Uterus (tissue), 4 donors: ENCODE data around the gene ST3GAL5. TPM values are rescaled to one million over a fixed set of nuclear protein-coding genes. Genes with fewer than 3 reads are reported as not detected.

ENCODE experiments used
- DNase-seq, 2 donors: peaks; one replicate each; pipeline ENCODE4 v3.0.0-alpha.2; 2019 to 2020
- H3K27ac ChIP-seq, 2 donors: fragments of 200-600 bp; sonication (generic); 1 replicate in 1 of 2; 2 replicates in 1 of 2; pipeline ENCODE4 v1.5.1; 2016 to 2018
- H3K27me3 ChIP-seq, 2 donors: fragments of 200-600 bp; sonication (generic); one replicate each; pipeline ENCODE4 v1.5.1; 2018 to 2019; ENCODE audit warnings: control low read depth in 1 of 2
- H3K36me3 ChIP-seq, 2 donors: fragments of 200-600 bp; sonication (generic); one replicate each; pipeline ENCODE4 v1.5.1; 2019; ENCODE audit warnings: control low read depth in 1 of 2
- H3K4me1 ChIP-seq, 2 donors: fragments of 200-600 bp; sonication (generic); one replicate each; pipeline ENCODE4 v1.5.1; 2018 to 2019; ENCODE audit warnings: control low read depth in 1 of 2
- H3K4me3 ChIP-seq, 2 donors: fragments of 200-600 bp; sonication (generic); 1 replicate in 1 of 2; 2 replicates in 1 of 2; pipeline ENCODE4 v1.5.1; 2018 to 2019; ENCODE audit warnings: mild to moderate bottlenecking in 1 of 2
- H3K9me3 ChIP-seq, 2 donors: fragments of 200-600 bp; sonication (generic); one replicate each; pipeline ENCODE4 v1.5.1; 2019; ENCODE audit warnings: control low read depth in 1 of 2
- CTCF ChIP-seq, 4 experiments: fragments of 200-600 bp in 2 of 4; fragments of 450-650 bp in 2 of 4; sonication (generic) in 2 of 4; IDR thresholded peaks; one replicate each; pipeline ENCODE4 v1.5.1; 2016 to 2019; ENCODE audit warnings: antibody characterized with exemption in 4 of 4, mild to moderate bottlenecking in 2 of 4, moderate library complexity in 1 of 4
- POLR2A ChIP-seq, 2 donors: fragments of 450-650 bp; IDR thresholded peaks; one replicate each; pipeline ENCODE4 v1.6.1; 2016; ENCODE audit warnings: antibody characterized with exemption in 2 of 2, mild to moderate bottlenecking in 1 of 2, moderate library complexity in 1 of 2
- intact Hi-C: fragments of 100-400 bp; cut with DNase I; formaldehyde crosslinking; loops from one replicate; pipeline ENCODE4 v1.15.1; 2023; ENCODE audit warnings: low total_unique reads
- total RNA-seq, 4 donors: library from RNA; depleted of rRNA in 3 of 4; stranded (reverse); fragments of >200 nt in 3 of 4; gene quantifications; one replicate each; pipeline versions ENCODE4 v1.1.0 to v1.2.4, GENCODE V29; 2014 to 2023
- donor health status: DM: yes; HTN: yes; CAD: no.

The ST3GAL5 gene
- total RNA-seq, 4 donors from 2014 or later = 12.3 to 52.9 (median 32.9) TPM

- Histone ChIP-seq H3K4me3 (no peak overlapping the region), H3K36me3 (no peaks in the 10 kb centered on the region), H3K27ac (no peak overlapping the region), H3K27me3 (no peaks in the 10 kb centered on the region), H3K4me1 (no peaks in the 10 kb centered on the region), H3K9me3 (no peaks in the 10 kb centered on the region)
- TF ChIP-seq CTCF (IDR thresholded peaks at IDR 0.05) (no peak), POLR2A (IDR thresholded peaks at IDR 0.05) (no peak)
- DNase-seq = peak in 1 of 2 donors; percentile 3
- intact Hi-C loops = no loop called here
Measured at GRCh38 chr2:85806358-85807118, 82.3 kb downstream of the ST3GAL5 start.

GRCh38 chr2:85804583-85804982, 84.2 kb downstream of the ST3GAL5 start:
- no peaks in the 10 kb centered on the region for H3K9me3 ChIP-seq
- H3K27me3 ChIP-seq = no peaks in the 10 kb centered on the region
- H3K4me1 ChIP-seq = no peaks in the 10 kb centered on the region
- no peak overlapping the region for H3K27ac ChIP-seq
- intact Hi-C loops = no loop called here
- H3K36me3 ChIP-seq = no peaks in the 10 kb centered on the region
- DNase-seq = peak in 1 of 2 donors; percentile 12
- no peak overlapping the region for H3K4me3 ChIP-seq
- TF ChIP-seq CTCF (IDR thresholded peaks at IDR 0.05) = peak; percentile 36 to 53 (median 40)
- no peak for TF ChIP-seq POLR2A (IDR thresholded peaks at IDR 0.05)

- no peaks in the 10 kb centered on the region for H3K9me3 ChIP-seq
- no peak overlapping the region for H3K4me3 ChIP-seq
- no peaks in the 10 kb centered on the region for H3K4me1 ChIP-seq
- H3K27me3 ChIP-seq = no peaks in the 10 kb centered on the region
- no peak for TF ChIP-seq POLR2A (IDR thresholded peaks at IDR 0.05)
- peak in 1 of 2 donors; percentile 10 for DNase-seq
- H3K27ac ChIP-seq = no peak overlapping the region
- intact Hi-C loops = no loop called here
- H3K36me3 ChIP-seq = no peaks in the 10 kb centered on the region
Measured at GRCh38 chr2:85803704-85804425, 84.9 kb downstream of the ST3GAL5 start.

GRCh38 chr2:85802354-85803103, 86.3 kb downstream of the ST3GAL5 start:
- no peak overlapping the region for H3K4me3 ChIP-seq
- TF ChIP-seq CTCF (IDR thresholded peaks at IDR 0.05) = no peak
- TF ChIP-seq POLR2A (IDR thresholded peaks at IDR 0.05) = no peak
- no peaks in the 10 kb centered on the region for H3K27me3 ChIP-seq
- H3K27ac ChIP-seq = no peak overlapping the region
- H3K9me3 ChIP-seq = no peaks in the 10 kb centered on the region
- H3K4me1 ChIP-seq = no peaks in the 10 kb centered on the region
- intact Hi-C loops = no loop called here
- H3K36me3 ChIP-seq = no peaks in the 10 kb centered on the region
- peak in 1 of 2 donors; percentile 11 for DNase-seq

GRCh38 chr2:85801871-85802270, 86.9 kb downstream of the ST3GAL5 start:
- Histone ChIP-seq H3K4me1 (no peaks in the 10 kb centered on the region), H3K9me3 (no peaks in the 10 kb centered on the region), H3K27me3 (no peaks in the 10 kb centered on the region), H3K27ac (no peak overlapping the region), H3K4me3 (no peak overlapping the region), H3K36me3 (no peaks in the 10 kb centered on the region)
- intact Hi-C loops = no loop called here
- TF ChIP-seq POLR2A (IDR thresholded peaks at IDR 0.05) = no peak
- TF ChIP-seq CTCF (IDR thresholded peaks at IDR 0.05) = no peak
- peak in 1 of 2 donors; percentile 5 for DNase-seq
